Measurements from ENCODE around the gene MAK.
A peak's percentile ranks its signal among the peaks of the same experiment; 100 is the strongest.

Gene MAK

DNA sequence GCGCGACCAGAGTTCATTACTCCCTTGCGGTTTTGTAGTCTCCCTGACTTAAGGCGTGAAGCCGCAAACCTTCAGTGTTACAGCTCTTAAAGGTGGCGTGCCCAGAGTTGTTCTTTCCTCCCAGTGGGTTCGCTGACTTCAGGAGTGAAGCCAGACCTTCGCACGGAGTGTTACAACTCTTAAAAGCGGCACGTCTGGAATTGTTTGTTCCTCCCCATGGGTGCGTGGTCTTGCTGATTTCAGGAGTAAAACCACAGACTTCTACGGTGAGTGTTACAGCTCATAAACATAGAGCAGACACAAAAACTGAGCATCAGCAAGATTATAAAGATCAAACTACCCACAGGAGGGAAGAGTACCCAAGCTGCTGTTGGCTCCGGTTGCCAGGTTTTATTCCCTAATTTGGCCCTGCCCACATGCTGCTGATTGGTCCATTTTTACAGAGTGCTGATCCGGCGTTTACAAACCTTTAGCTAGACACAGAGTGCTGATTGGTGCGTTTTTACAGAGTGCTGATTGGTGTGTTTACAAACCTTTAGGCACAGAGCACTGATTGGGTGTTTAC lies 105.1 kb downstream of the MAK start:
- TF ChIP-seq, protein P1, sequence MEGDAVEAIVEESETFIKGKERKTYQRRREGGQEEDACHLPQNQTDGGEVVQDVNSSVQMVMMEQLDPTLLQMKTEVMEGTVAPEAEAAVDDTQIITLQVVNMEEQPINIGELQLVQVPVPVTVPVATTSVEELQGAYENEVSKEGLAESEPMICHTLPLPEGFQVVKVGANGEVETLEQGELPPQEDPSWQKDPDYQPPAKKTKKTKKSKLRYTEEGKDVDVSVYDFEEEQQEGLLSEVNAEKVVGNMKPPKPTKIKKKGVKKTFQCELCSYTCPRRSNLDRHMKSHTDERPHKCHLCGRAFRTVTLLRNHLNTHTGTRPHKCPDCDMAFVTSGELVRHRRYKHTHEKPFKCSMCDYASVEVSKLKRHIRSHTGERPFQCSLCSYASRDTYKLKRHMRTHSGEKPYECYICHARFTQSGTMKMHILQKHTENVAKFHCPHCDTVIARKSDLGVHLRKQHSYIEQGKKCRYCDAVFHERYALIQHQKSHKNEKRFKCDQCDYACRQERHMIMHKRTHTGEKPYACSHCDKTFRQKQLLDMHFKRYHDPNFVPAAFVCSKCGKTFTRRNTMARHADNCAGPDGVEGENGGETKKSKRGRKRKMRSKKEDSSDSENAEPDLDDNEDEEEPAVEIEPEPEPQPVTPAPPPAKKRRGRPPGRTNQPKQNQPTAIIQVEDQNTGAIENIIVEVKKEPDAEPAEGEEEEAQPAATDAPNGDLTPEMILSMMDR (IDR thresholded peaks at IDR 0.05; ENCODE audit: low read depth, low read length), result no peak
- peak; percentile 71 for DNase-seq (ENCODE audit: low read depth, low spot score)
- no peak overlapping the region for H3K4me3 ChIP-seq (ENCODE audit: low read depth, low read length)
- in situ Hi-C loops (cut with HindIII; ENCODE audit: low sequenced_read_pairs), result no loop called here

DNA sequence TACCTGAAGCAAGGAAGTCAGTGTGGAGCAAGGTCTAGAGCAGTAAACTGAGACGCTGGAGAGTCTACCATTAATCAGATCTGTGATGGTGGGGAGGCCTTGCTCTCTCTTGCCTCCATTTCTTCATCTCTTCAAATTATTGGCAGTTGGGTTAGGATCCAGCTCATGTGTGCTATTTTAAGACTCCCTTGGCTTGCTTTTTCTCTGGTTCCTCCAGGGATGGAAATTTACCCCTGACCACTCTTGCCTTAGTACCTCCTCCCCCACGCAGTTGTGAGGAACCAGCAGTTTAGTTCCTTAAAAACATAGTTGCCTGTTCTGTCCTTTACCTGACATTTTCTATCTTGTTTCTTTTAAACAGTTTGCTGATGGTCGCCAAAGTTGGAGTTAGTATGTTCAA lies 108.1 kb downstream of the MAK start:
- in situ Hi-C loops (cut with HindIII; ENCODE audit: low sequenced_read_pairs), result no loop called here

DNA sequence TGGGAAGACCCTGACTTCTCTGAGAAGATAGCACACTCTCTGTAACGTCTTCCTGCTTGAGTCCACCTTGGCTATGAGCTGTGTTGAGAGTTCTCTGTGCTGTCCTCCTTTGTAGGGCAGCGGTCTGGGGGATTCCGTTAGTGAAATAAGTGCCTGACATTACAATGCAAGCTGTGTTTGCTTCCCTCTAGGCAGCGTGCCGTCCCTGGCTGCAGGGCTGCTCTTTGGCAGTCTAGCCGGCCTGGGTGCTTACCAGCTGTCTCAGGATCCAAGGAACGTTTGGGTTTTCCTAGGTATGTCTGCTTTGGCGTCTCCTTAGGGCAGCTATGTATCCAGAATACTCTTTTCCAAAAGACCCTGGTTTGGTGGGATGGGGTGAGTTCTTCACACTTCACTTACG lies 112.6 kb downstream of the MAK start:
- TF ChIP-seq, protein P1 (IDR thresholded peaks at IDR 0.05; ENCODE audit: low read depth, low read length), result no peak
- in situ Hi-C loops (cut with HindIII; ENCODE audit: low sequenced_read_pairs), result no loop called here
- no peak overlapping the region for H3K4me3 ChIP-seq (ENCODE audit: low read depth, low read length)
- no peak for DNase-seq (ENCODE audit: low read depth, low spot score)

More for the DNA sequence above, 108.1 kb downstream of the MAK start:
- DNase-seq (ENCODE audit: low read depth, low spot score), result no peak
- TF ChIP-seq, protein P1 (IDR thresholded peaks at IDR 0.05; ENCODE audit: low read depth, low read length), result no peak
- H3K4me3 ChIP-seq (ENCODE audit: low read depth, low read length), result no peak overlapping the region

DNA sequence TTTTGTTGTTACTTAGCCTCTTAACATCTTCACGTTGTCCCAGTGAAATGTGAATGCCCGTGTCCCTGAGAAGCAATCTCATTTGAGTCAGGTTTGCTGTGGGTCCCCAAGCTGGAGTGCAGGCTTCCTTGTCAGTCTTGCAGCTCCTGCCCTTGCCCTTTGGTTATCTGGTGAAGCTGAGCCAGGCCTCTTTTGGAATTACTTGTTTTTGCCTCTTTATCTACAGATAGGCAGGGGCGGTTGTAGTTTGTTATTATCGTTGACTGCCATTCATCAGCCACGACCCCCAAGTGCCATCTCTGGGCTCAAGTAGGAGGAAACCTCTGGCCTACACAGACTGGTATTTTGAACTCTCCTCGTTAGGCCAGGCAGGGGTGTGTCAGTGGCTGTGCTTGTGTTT lies 113.3 kb downstream of the MAK start:
- no peak overlapping the region for H3K4me3 ChIP-seq (ENCODE audit: low read depth, low read length)
- in situ Hi-C loops (cut with HindIII; ENCODE audit: low sequenced_read_pairs), result no loop called here
- no peak for DNase-seq (ENCODE audit: low read depth, low spot score)
- TF ChIP-seq, protein P1 (IDR thresholded peaks at IDR 0.05; ENCODE audit: low read depth, low read length), result no peak

DNA sequence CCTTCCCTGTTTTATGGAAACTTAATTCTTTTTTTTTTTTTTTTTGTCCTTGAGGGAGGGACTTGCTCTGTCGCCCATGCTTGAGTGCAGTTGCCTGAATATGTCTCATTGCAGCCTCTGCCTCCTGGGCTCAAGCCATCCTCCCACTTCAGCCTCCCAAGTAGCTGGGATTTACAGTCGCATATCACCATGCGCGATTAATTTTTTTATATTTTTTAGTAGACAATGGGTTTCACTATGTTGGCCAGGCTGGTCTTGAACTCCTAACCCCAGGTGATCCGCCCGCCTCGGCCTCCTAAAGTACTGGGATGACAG lies 114.8 kb downstream of the MAK start:
- DNase-seq (ENCODE audit: low read depth, low spot score), result no peak
- TF ChIP-seq, protein P1 (IDR thresholded peaks at IDR 0.05; ENCODE audit: low read depth, low read length), result no peak
- in situ Hi-C loops (cut with HindIII; ENCODE audit: low sequenced_read_pairs), result no loop called here

DNA sequence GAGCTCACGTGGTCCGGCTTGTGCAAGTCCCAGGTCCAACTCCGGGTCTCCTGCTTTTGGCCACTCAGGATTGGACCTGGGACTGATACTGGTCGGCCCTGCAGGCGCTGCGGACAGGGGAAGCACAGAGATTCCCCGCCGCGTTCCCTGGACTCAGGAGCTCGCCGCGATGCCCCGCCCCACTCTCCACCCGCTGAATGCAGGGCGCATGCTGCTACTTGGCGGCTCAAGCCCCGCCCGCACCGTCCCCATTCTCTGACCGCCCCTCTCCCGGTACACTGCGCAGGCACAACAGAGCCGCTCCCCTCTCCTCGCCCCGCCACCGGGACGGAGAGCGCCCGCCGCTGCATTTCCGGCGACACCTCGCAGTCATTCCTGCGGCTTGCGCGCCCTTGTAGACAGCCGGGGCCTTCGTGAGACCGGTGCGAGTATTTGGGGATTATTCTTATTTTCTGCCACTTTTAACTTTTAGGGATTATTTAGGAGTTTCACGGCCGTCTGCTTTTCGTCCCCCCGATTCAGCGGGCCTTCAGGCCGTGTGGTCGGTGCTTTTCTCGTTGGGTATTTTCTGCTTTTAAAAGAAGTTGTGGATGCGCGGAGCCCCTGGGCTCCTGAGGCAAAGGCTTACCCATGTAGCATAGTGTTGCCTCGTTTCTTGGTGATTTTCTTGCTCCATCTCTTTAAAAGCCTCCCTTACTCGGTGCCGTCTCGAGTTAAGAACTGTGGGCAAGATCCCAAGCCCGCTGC lies 115.3 kb downstream of the MAK start, which contains the start of gene TMEM14C:
Gene TMEM14C (plus strand): TSS at position 251 of the 747 bp plus-strand sequence. CDS start 1,544 bp downstream, outside the sequence.
- TF ChIP-seq, protein P1 (IDR thresholded peaks at IDR 0.05; ENCODE audit: low read depth, low read length), result no peak
- peak; percentile 99 for DNase-seq (ENCODE audit: low read depth, low spot score)
- H3K4me3 ChIP-seq (ENCODE audit: low read depth, low read length), result peak within 1 kb of the TSS; percentile 58
- in situ Hi-C loops (cut with HindIII; ENCODE audit: low sequenced_read_pairs), result no loop called here

More for the DNA sequence above, 114.8 kb downstream of the MAK start:
- peak overlapping the region; percentile 58 for H3K4me3 ChIP-seq (ENCODE audit: low read depth, low read length)

All from astrocyte of the spinal cord (primary cell).